ENCODE measurements around the gene DUSP19. TPM values are rescaled to one million over a fixed set of nuclear protein-coding genes. Genes with fewer than 3 reads are reported as not detected.

DUSP19 gene
- total RNA-seq, 1 experiment from 2014 or later, result 1.8 TPM

DNA sequence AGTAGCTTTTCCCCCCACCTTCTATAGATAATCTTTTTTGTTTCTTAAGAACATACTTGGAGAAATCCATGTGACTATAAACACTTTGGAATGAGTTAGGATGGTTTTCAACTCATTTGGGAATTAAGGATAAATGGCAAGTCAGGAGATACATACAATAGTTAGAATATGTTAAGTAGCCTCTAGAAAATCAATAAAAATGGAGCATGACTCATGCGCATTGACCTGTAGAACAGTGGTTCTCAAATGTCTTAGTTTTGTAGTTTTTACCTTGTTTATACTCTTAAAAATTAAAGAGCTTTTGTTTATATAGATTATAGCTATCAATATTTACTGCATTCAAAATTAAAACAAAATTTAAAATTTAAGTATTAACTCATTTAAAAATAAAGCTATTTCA lies 70.4 kb downstream of the DUSP19 start:
- H2BK120ac ChIP-seq (ENCODE audit: low read depth, low read length, poor library complexity, severe bottlenecking), result no peak overlapping the region
- no peak overlapping the region for H2AK5ac ChIP-seq (ENCODE audit: insufficient read length, low read length)
- no CpG with 5 or more reads among the region's 1 CpG for WGBS (ENCODE audit: extremely low coverage, insufficient read length, low lambda C conversion rate)
- peaks cover 25 to 28% of the 10 kb centered on the region in 2 experiments for H3K4me1 Mint-ChIP-seq
- H4K20me1 ChIP-seq (ENCODE audit: control insufficient read depth, insufficient read depth, insufficient read length), result no peaks in the 10 kb centered on the region
- no peak overlapping the region for H3K4ac ChIP-seq (ENCODE audit: low read depth, low read length)
- H3K4me3 Mint-ChIP-seq, result no peak overlapping the region
- no peak overlapping the region for H2AFZ ChIP-seq (ENCODE audit: low read length)
- H3K9me3 Mint-ChIP-seq, result peaks cover 16 to 18% of the 10 kb centered on the region in 2 experiments; a peak in 4 of 5 replicates
- no peak overlapping the region for H3K18ac ChIP-seq (ENCODE audit: insufficient read length, low read depth, low read length)
- H3K79me1 ChIP-seq (ENCODE audit: insufficient read depth, low read depth, low read length, poor library complexity, severe bottlenecking), result peaks cover 5% of the 10 kb centered on the region
- no peak overlapping the region for H2BK20ac ChIP-seq (ENCODE audit: low read depth, low read length, poor library complexity, severe bottlenecking)
- H2BK12ac ChIP-seq (ENCODE audit: insufficient read length, low read depth, low read length), result no peak overlapping the region
- no peaks in the 10 kb centered on the region for H3K23me2 ChIP-seq (ENCODE audit: insufficient read length, low read depth, low read length, poor library complexity, severe bottlenecking)
- no peak overlapping the region for H3K14ac ChIP-seq (ENCODE audit: insufficient read depth, low read length)
- peak overlapping the region in 2 of 3 experiments; percentile 3 to 85; a peak in 3 of 7 replicates for H3K27ac Mint-ChIP-seq
- TF ChIP-seq, protein P1, sequence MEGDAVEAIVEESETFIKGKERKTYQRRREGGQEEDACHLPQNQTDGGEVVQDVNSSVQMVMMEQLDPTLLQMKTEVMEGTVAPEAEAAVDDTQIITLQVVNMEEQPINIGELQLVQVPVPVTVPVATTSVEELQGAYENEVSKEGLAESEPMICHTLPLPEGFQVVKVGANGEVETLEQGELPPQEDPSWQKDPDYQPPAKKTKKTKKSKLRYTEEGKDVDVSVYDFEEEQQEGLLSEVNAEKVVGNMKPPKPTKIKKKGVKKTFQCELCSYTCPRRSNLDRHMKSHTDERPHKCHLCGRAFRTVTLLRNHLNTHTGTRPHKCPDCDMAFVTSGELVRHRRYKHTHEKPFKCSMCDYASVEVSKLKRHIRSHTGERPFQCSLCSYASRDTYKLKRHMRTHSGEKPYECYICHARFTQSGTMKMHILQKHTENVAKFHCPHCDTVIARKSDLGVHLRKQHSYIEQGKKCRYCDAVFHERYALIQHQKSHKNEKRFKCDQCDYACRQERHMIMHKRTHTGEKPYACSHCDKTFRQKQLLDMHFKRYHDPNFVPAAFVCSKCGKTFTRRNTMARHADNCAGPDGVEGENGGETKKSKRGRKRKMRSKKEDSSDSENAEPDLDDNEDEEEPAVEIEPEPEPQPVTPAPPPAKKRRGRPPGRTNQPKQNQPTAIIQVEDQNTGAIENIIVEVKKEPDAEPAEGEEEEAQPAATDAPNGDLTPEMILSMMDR (conservative IDR thresholded peaks at IDR 0.05), result no peak
- peaks cover 3% of the 10 kb centered on the region; the same call in 1 of the 2 replicates for H3K79me2 ChIP-seq (ENCODE audit: insufficient read depth, low read length)
- H3K27ac ChIP-seq (ENCODE audit: insufficient read length, low read depth, low read length), result no peak overlapping the region
- H3K4me2 ChIP-seq (ENCODE audit: insufficient read depth, insufficient read length, low read length), result no peak overlapping the region
- H4K8ac ChIP-seq (replicated peaks; ENCODE audit: insufficient read length, low read depth, low read length), result no peak overlapping the region
- H3K9ac ChIP-seq (ENCODE audit: extremely low read depth, insufficient read length, low read length), result no peak overlapping the region
- H2BK5ac ChIP-seq (ENCODE audit: insufficient read length, low read length), result no peak overlapping the region
- no peak overlapping the region for H3K56ac ChIP-seq (ENCODE audit: insufficient read length, low read depth, low read length)
- no peak overlapping the region for H4K5ac ChIP-seq (ENCODE audit: insufficient read length, low read depth, low read length)
- H3K4me1 ChIP-seq (ENCODE audit: insufficient read depth, low read length), result peaks cover 2% of the 10 kb centered on the region
- H3T11ph ChIP-seq (ENCODE audit: low read length), result no peak overlapping the region
- H2BK15ac ChIP-seq (ENCODE audit: low read depth, low read length), result no peak overlapping the region
- no peak for DNase-seq
- no peak overlapping the region for H3K23ac ChIP-seq (ENCODE audit: insufficient read length, low read depth, low read length)
- H3K27me3 ChIP-seq (ENCODE audit: insufficient read depth, low read length), result no peaks in the 10 kb centered on the region
- peaks cover 2% of the 10 kb centered on the region for H3K9me3 ChIP-seq (ENCODE audit: control insufficient read depth, low read depth, low read length)
- H4K91ac ChIP-seq (ENCODE audit: insufficient read length, low read depth, low read length), result no peak overlapping the region
- no peaks in the 10 kb centered on the region for H3K27me3 Mint-ChIP-seq (ENCODE audit: low read depth)
- peaks cover 64 to 71% (median 65%) of the 10 kb centered on the region in 3 experiments for H3K36me3 Mint-ChIP-seq (ENCODE audit: insufficient read depth in 1 of 3, low read depth in 3 of 3)
